OCI-LY3 (cell line): ENCODE results near the gene CTAGE9.

ENCODE experiments used
- H2AFZ ChIP-seq: fragments of 200-600, 300-600 bp; shearing (Covaris generic); 2 replicates; pipeline ENCODE4 v1.6.0; 2014; ENCODE audit warnings: antibody characterized with exemption, low read depth, low read length
- H3K27ac ChIP-seq: fragments of 200-600, 300-600 bp; sonication (generic); 2 replicates; pipeline ENCODE4 v1.5.1; 2014; ENCODE audit warnings: mild to moderate bottlenecking, low read length, moderate library complexity, mixed read lengths
- H3K27me3 ChIP-seq: fragments of 200-600, 300-600 bp; sonication (generic); 2 replicates; pipeline ENCODE4 v1.6.1; 2014; ENCODE audit warnings: low read depth, low read length, mixed read lengths
- H3K36me3 ChIP-seq: fragments of 200-600, 300-600 bp; sonication (generic); replicated peaks from 2 replicates; pipeline ENCODE3; 2014; ENCODE audit warnings: low read depth, low read length, mixed read lengths
- H3K4me1 ChIP-seq: fragments of 300-600, 200-600 bp; sonication (generic); 2 replicates; pipeline ENCODE4 v1.6.1; 2014; ENCODE audit warnings: low read length, mixed read lengths
- H3K4me2 ChIP-seq: fragments of 200-600, 300-600 bp; sonication (generic); 2 replicates; pipeline ENCODE4 v1.6.1; 2014; ENCODE audit warnings: low read length, mixed read lengths
- H3K4me3 ChIP-seq: fragments of 300-600, 200-600 bp; sonication (generic); 2 replicates; pipeline ENCODE4 v1.5.1; 2014; ENCODE audit warnings: antibody characterized with exemption, mild to moderate bottlenecking, low read length, moderate library complexity
- H3K79me2 ChIP-seq: fragments of 300-600, 200-600 bp; shearing (Covaris generic); 2 replicates; pipeline ENCODE4 v1.6.1; 2014; ENCODE audit warnings: mild to moderate bottlenecking, low read length, mixed read lengths
- H3K9ac ChIP-seq: fragments of 300-600, 200-600 bp; shearing (Covaris generic); 2 replicates; pipeline ENCODE4 v1.6.0; 2014; ENCODE audit warnings: mild to moderate bottlenecking, low read length, moderate library complexity
- H3K9me3 ChIP-seq: fragments of 200-600, 300-600 bp; shearing (Covaris generic); 2 replicates; pipeline ENCODE4 v1.6.1; 2014; ENCODE audit warnings: low read length, mixed read lengths; ENCODE audit not compliant: insufficient read depth
- H4K20me1 ChIP-seq: fragments of 200-600, 300-600 bp; sonication (generic); 2 replicates; pipeline ENCODE4 v1.6.1; 2016; ENCODE audit warnings: low read length, mixed read lengths; ENCODE audit not compliant: insufficient read depth
- CTCF ChIP-seq: fragments of 200-600, 300-600 bp; sonication (generic); IDR thresholded peaks from 2 replicates; pipeline ENCODE4 v1.5.1; 2014; ENCODE audit warnings: antibody characterized with exemption, low read length, low read depth
- EZH2phosphoT487 ChIP-seq: fragments of 200-600 bp; shearing (Covaris generic); IDR thresholded peaks from 2 replicates; pipeline ENCODE4 v1.6.1; 2018; ENCODE audit warnings: antibody characterized with exemption, mixed run types, low read depth

CTAGE9 gene

GRCh38 chr6:131747821-131748353, 37.1 kb upstream of the CTAGE9 start:
- Histone ChIP-seq H3K36me3 (no peaks in the 10 kb centered on the region), H2AFZ (no peak overlapping the region), H3K4me2 (no peak overlapping the region)

GRCh38 chr6:131745476-131745875, 34.7 kb upstream of the CTAGE9 start:
- no peak overlapping the region for H3K27ac ChIP-seq

More at GRCh38 chr6:131747821-131748353, 37.1 kb upstream of the CTAGE9 start:
- H3K4me3 ChIP-seq: no peak overlapping the region
- H3K9ac ChIP-seq: no peak overlapping the region
- H3K79me2 ChIP-seq: no peaks in the 10 kb centered on the region
- no peak overlapping the region for H3K27ac ChIP-seq
- H3K27me3 ChIP-seq: no peaks in the 10 kb centered on the region
- no peak for TF ChIP-seq EZH2phosphoT487
- no peaks in the 10 kb centered on the region for H4K20me1 ChIP-seq
- H3K4me1 ChIP-seq: no peaks in the 10 kb centered on the region
- no peaks in the 10 kb centered on the region for H3K9me3 ChIP-seq

GRCh38 chr6:131744432-131745287, 33.8 kb upstream of the CTAGE9 start:
- no peak overlapping the region for H2AFZ ChIP-seq
- no peak overlapping the region for H3K27ac ChIP-seq
- TF ChIP-seq EZH2phosphoT487 (no peak), CTCF (no peak)

More at GRCh38 chr6:131745476-131745875, 34.7 kb upstream of the CTAGE9 start:
- H4K20me1 ChIP-seq: no peaks in the 10 kb centered on the region
- H3K36me3 ChIP-seq: no peaks in the 10 kb centered on the region
- H3K9ac ChIP-seq: no peak overlapping the region
- H3K9me3 ChIP-seq: no peaks in the 10 kb centered on the region
- H3K79me2 ChIP-seq: no peaks in the 10 kb centered on the region
- no peak overlapping the region for H3K4me2 ChIP-seq
- H3K27me3 ChIP-seq: no peaks in the 10 kb centered on the region
- no peak overlapping the region for H3K4me3 ChIP-seq
- H3K4me1 ChIP-seq: no peaks in the 10 kb centered on the region
- TF ChIP-seq EZH2phosphoT487 (no peak), CTCF (no peak)
- no peak overlapping the region for H2AFZ ChIP-seq

GRCh38 chr6:131741688-131742393, 31.0 kb upstream of the CTAGE9 start:
- no peak overlapping the region for H3K9ac ChIP-seq
- H3K9me3 ChIP-seq: no peaks in the 10 kb centered on the region
- no peaks in the 10 kb centered on the region for H3K27me3 ChIP-seq
- no peaks in the 10 kb centered on the region for H3K4me1 ChIP-seq
- H3K36me3 ChIP-seq: no peaks in the 10 kb centered on the region
- TF ChIP-seq CTCF (no peak), EZH2phosphoT487 (no peak)
- H3K4me2 ChIP-seq: no peak overlapping the region
- no peak overlapping the region for H2AFZ ChIP-seq
- H3K4me3 ChIP-seq: no peak overlapping the region
- H3K27ac ChIP-seq: no peak overlapping the region
- H4K20me1 ChIP-seq: no peaks in the 10 kb centered on the region
- H3K79me2 ChIP-seq: no peaks in the 10 kb centered on the region

More at GRCh38 chr6:131744432-131745287, 33.8 kb upstream of the CTAGE9 start:
- no peaks in the 10 kb centered on the region for H3K4me1 ChIP-seq
- no peak overlapping the region for H3K9ac ChIP-seq
- no peak overlapping the region for H3K4me2 ChIP-seq
- no peaks in the 10 kb centered on the region for H3K79me2 ChIP-seq
- no peaks in the 10 kb centered on the region for H4K20me1 ChIP-seq
- no peak overlapping the region for H3K4me3 ChIP-seq
- H3K9me3 ChIP-seq: no peaks in the 10 kb centered on the region
- no peaks in the 10 kb centered on the region for H3K36me3 ChIP-seq
- no peaks in the 10 kb centered on the region for H3K27me3 ChIP-seq
